Stimulated activated CD4-positive, alpha-beta T cell treated with anti-CD3 and anti-CD28 coated beads, Interleukin-4, amount 100 ng/mL, for 1 hour (primary cell): ENCODE measurements around the gene TUBAL3.
A peak's percentile ranks its signal among the peaks of the same experiment; 100 is the strongest.
"Not testable (repeated sequence)": the region's sequence is repeated elsewhere in the genome, so short reads cannot be mapped to it uniquely, and the experiment has no call there.

Experiments used
- DNase-seq: peaks from one replicate; pipeline ENCODE4 v3.0.0-alpha.2; 2020

Gene TUBAL3

GRCh38 chr10:5419466-5420094 is 15.0 kb upstream of the TUBAL3 start:
- no peak for DNase-seq

- DNase-seq = no peak
Measured at GRCh38 chr10:5418584-5418983, 14.0 kb upstream of the TUBAL3 start.

- no peak for DNase-seq
Measured at GRCh38 chr10:5416981-5417380, 12.4 kb upstream of the TUBAL3 start.

GRCh38 chr10:5413012-5413938 is 8.6 kb upstream of the TUBAL3 start:
- no peak for DNase-seq

GRCh38 chr10:5412277-5412941 is 7.8 kb upstream of the TUBAL3 start, which contains the start of gene NET1:
NET1 (plus strand) TSS chr10:5412557; CDS start chr10:5412693, 136 bp downstream.
- DNase-seq = peak; percentile 70

- DNase-seq = no peak
Measured at GRCh38 chr10:5411941-5412276, 7.3 kb upstream of the TUBAL3 start.

GRCh38 chr10:5410787-5411186 is 6.2 kb upstream of the TUBAL3 start:
- DNase-seq = not testable (repeated sequence)

- no peak for DNase-seq
Measured at GRCh38 chr10:5406918-5407317, 2.3 kb upstream of the TUBAL3 start.

- no peak for DNase-seq
Measured at GRCh38 chr10:5402798-5403197, 1.8 kb downstream of the TUBAL3 start.

- DNase-seq = no peak
Measured at GRCh38 chr10:5400468-5401240, 4.0 kb downstream of the TUBAL3 start.

- DNase-seq = no peak
Measured at GRCh38 chr10:5399332-5399731, 5.3 kb downstream of the TUBAL3 start.

- no peak for DNase-seq
Measured at GRCh38 chr10:5396556-5397300, 7.9 kb downstream of the TUBAL3 start.

- no peak for DNase-seq
Measured at GRCh38 chr10:5395168-5395567, 9.5 kb downstream of the TUBAL3 start.

GRCh38 chr10:5393529-5393928 is 11.1 kb downstream of the TUBAL3 start:
- no peak for DNase-seq

- DNase-seq = no peak
Measured at GRCh38 chr10:5391790-5392189, 12.8 kb downstream of the TUBAL3 start.

GRCh38 chr10:5390607-5391205 is 13.9 kb downstream of the TUBAL3 start:
- no peak for DNase-seq

- DNase-seq = no peak
Measured at GRCh38 chr10:5387169-5387568, 17.5 kb downstream of the TUBAL3 start.

GRCh38 chr10:5385224-5385623 is 19.4 kb downstream of the TUBAL3 start:
- no peak for DNase-seq

GRCh38 chr10:5381187-5381586 is 23.4 kb downstream of the TUBAL3 start:
- no peak for DNase-seq

GRCh38 chr10:5380395-5380794 is 24.2 kb downstream of the TUBAL3 start:
- not testable (repeated sequence) for DNase-seq

- not testable (repeated sequence) for DNase-seq
Measured at GRCh38 chr10:5379202-5379601, 25.4 kb downstream of the TUBAL3 start.

GRCh38 chr10:5376450-5376849 is 28.2 kb downstream of the TUBAL3 start:
- no peak for DNase-seq
